Liver (tissue), 9 donors: ENCODE data around the gene ULBP1. TPM values are rescaled to one million over a fixed set of nuclear protein-coding genes. Genes with fewer than 3 reads are reported as not detected.
A peak's percentile ranks its signal among the peaks of the same experiment; 100 is the strongest.
"Not testable (repeated sequence)": the region's sequence is repeated elsewhere in the genome, so short reads cannot be mapped to it uniquely, and the experiment has no call there.

Experiments used
- DNase-seq: peaks from one replicate; pipeline ENCODE4 v3.0.0-alpha.2; 2017; ENCODE audit warnings: low spot score
- H3K27ac ChIP-seq, 2 donors: one replicate each; pipeline ENCODE4 v1.7.0; 2013; ENCODE audit warnings: inconsistent platforms in 2 of 2, low read length in 2 of 2, control low read depth in 1 of 2, low read depth in 1 of 2, mild to moderate bottlenecking in 1 of 2
- H3K27me3 ChIP-seq, 4 donors: one replicate each; pipeline versions ENCODE4 v1.6.1 to v1.7.0; 2013; ENCODE audit warnings: low read length in 3 of 4, inconsistent platforms in 1 of 4, mild to moderate bottlenecking in 1 of 4, moderate library complexity in 1 of 4; ENCODE audit not compliant: control insufficient read depth in 4 of 4, insufficient read depth in 4 of 4
- H3K36me3 ChIP-seq, 4 donors: one replicate each; pipeline versions ENCODE4 v1.6.1 to v1.7.0; 2013; ENCODE audit warnings: low read length in 3 of 4, mild to moderate bottlenecking in 3 of 4, low read depth in 1 of 4, moderate library complexity in 1 of 4; ENCODE audit not compliant: control insufficient read depth in 4 of 4, insufficient read depth in 3 of 4
- H3K4me1 ChIP-seq, 4 donors: one replicate each; pipeline versions ENCODE4 v1.6.1 to v1.7.0; 2013; ENCODE audit warnings: low read length in 3 of 4, mild to moderate bottlenecking in 3 of 4, moderate library complexity in 1 of 4; ENCODE audit not compliant: control insufficient read depth in 4 of 4, insufficient read depth in 4 of 4
- H3K4me3 ChIP-seq, 3 donors: one replicate each; pipeline versions ENCODE4 v1.6.1 to v1.7.0; 2013; ENCODE audit warnings: low read length in 3 of 3, control low read depth in 1 of 3, low read depth in 1 of 3, mild to moderate bottlenecking in 1 of 3
- H3K9ac ChIP-seq, 2 donors: one replicate each; pipeline ENCODE4 v1.7.0; 2013; ENCODE audit warnings: low read length in 2 of 2, mild to moderate bottlenecking in 2 of 2, moderate library complexity in 2 of 2, control low read depth in 1 of 2, low read depth in 1 of 2
- H3K9me3 ChIP-seq, 4 donors: one replicate each; pipeline versions ENCODE4 v1.6.1 to v1.7.0; 2013; ENCODE audit warnings: low read length in 3 of 4; ENCODE audit not compliant: control insufficient read depth in 4 of 4
- NR2F2 ChIP-seq: IDR thresholded peaks from 2 replicates; pipeline ENCODE4 v1.6.1; 2016; ENCODE audit warnings: antibody characterized with exemption
- WGBS: extraction: QIAGEN DNeasy Blood & Tissue Kit; methylation state at CpG from one replicate; pipeline ENCODE4 v1.1.7; 2013; 5-methylcytosine and 5-hydroxymethylcytosine counted together
- polyA plus RNA-seq, 2 donors: library from polyadenylated mRNA; stranded (reverse) in 1 of 2; unstranded in 1 of 2; fragments of 200-250 nt in 1 of 2; fragments of >200 nt in 1 of 2; fragmentation: Nextera tagmentation in 1 of 2; extraction: Ambion mirVana in 1 of 2; gene quantifications; one replicate each; pipeline versions ENCODE4 v1.2.1 to v1.2.3, GENCODE V29; 2013 to 2015
- total RNA-seq, 2 donors: library from RNA; depleted of rRNA; stranded (reverse); fragments of >200 nt; gene quantifications; one replicate each; pipeline ENCODE4 v1.2.3, GENCODE V29; 2014
- donor health status: healthy.
- donor health status: healthy.
- donor health status: healthy.
- donor health status: healthy.
- donor health status: healthy.

ULBP1 gene
- total and polyA plus RNA-seq, 4 donors: under 0.01 to 0.05 (median 0.03) TPM; not detected in 1

DNA sequence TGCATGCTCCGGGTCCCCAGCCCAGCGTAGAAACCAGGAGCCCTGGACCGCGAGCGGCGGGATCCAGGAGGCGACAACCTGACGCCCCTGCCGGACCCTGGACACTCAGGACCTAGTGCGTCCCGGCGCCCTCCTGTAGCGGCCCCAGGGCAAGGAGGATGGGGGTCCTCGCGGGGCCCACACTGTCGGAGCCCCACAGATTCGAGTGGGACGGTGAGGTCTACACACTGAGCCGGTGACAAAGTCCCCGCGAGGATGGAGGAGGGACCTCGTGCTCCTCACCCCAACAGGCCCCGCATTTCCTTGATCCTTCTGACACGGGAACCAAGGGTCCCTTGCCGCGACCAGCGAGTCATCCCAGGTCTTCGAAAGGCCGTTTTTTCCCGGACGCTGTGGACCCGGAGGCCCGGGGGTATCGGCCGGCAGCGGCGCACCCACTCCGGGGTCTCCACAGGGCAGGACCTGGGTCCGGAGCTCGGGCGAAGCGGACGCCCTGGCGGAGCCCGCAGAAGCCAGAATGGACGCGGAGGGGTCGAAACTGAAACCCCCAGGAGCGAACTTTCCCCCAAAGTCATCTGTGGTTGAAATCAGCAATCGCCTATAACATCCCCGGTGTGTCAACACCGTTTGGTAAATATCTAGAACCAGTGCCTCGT is 9.3 kb upstream of the ULBP1 start:
- H3K27ac ChIP-seq, H3K4me1 ChIP-seq, DNase-seq, H3K9me3 ChIP-seq, H3K9ac ChIP-seq, H3K36me3 ChIP-seq, H3K4me3 ChIP-seq: not testable (repeated sequence)
- peaks cover 0 to 25% (median 5%) of the 10 kb centered on the region in 4 donors for H3K27me3 ChIP-seq
- WGBS: 7% methylated on average over 47 of the region's 53 CpGs

DNA sequence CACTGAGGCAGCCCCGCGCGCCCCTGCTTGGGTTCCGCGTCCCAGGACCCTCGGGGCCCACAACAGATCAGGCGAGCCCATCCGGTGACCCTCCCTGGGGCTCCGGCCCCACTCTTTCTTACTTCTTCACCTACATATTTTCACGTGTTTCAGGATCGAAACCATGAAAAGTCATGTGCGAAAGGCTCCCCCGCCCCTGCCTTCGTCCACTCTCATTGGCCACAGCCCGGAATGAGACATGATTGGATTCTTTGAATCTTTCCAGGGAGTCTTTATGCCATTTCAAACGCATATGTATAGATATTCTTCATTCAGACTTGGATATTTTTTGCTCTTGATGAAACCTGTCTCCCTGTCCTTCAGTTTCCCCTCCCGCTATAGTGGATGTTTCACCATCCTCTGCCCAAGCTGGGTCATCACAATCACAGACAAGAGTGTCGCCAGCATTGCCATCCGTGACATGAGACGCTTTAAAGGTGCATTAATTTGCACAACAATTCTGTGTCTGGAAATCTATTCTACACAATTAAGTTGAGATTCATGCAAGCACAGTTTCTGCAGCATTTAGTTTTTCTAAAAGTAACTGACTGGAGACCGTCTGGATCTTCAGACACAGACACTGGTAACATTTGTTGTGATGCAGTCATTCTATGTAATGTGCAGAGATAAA is 8.6 kb upstream of the ULBP1 start:
- not testable (repeated sequence) for H3K4me3 ChIP-seq, DNase-seq, H3K9ac ChIP-seq, H3K4me1 ChIP-seq, H3K36me3 ChIP-seq, H3K9me3 ChIP-seq, H3K27ac ChIP-seq
- peaks cover 0 to 25% (median 5%) of the 10 kb centered on the region in 4 donors for H3K27me3 ChIP-seq
- 15% methylated on average over 13 of the region's 21 CpGs for WGBS

DNA sequence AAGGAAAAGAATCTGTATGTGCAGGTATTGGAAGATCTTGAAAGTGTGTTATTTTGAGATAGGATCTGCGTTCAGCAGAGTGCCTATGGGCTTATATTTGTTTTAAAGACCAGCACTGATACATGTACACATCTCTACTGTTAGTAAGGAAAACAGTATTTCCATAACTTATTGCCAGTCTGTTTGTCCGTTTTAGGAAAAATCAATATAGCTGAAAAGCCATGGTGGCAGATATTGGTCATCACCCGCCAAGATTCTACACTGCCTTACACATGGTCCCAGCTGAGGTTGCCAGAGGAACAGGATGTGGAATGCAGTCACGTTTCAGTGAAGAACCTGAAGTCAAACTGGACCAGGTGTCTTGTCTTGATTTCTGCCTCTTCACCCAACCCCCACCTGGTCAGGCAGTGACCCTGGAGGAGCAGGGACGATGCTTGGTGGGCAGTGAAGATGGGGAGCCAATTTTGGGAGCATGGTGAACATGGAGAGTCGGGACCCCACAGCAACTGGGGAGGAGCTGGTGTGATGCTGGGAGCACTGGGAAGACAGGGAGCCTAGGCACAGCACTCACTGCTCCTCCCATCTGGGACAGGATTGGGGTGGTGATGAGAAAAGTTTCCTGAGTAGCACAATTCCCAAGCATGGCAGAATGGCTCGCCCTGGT is 8.0 kb upstream of the ULBP1 start:
- not testable (repeated sequence) for H3K9ac ChIP-seq, H3K4me3 ChIP-seq, H3K36me3 ChIP-seq, H3K27ac ChIP-seq, H3K9me3 ChIP-seq, DNase-seq, H3K4me1 ChIP-seq
- WGBS: 26% methylated on average over 7 of the region's 7 CpGs
- H3K27me3 ChIP-seq: peaks cover 0 to 25% (median 5%) of the 10 kb centered on the region in 4 donors

DNA sequence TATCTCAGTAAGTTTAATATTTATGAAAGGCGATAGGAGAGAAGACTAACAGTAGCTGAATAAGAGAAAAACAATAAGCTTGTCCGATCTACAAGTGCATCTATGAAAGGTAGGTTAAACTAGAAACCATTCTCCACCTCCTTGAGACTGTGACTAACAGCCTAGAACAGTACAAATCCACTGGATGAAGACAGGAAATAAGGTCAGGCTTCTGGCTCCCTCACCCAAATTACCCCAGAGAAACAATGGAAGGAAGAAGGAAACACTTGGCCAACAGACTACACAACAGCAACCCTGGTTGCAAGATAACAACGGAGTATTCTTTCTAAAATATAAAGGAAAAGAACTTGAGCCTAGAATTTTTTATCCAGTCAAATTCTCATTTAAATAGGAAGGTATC is 5.6 kb upstream of the ULBP1 start:
- not testable (repeated sequence) for H3K4me3 ChIP-seq
- WGBS: 49% methylated on average over 3 of the region's 3 CpGs

DNA sequence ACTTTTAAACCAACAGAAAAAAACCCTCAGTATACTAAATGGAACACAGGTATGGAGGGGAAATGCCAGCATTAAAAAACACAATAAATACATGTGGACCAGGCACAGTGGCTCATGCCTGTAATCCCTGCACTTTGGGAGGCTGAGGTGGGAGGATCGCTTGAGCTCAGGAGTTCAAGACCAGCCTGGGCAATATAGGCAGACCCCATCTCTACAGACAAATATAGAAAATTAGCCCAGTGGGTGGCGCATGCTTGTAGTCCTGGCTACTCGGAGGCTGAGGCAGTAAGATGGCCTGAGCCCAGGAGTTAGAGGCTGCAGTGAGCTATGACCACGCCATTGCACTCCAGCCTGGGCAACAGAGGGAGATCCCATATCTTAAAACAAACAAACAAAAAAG is 3.9 kb upstream of the ULBP1 start:
- peaks cover 5 to 16% (median 9%) of the 10 kb centered on the region in 4 donors for H3K4me1 ChIP-seq
- not testable (repeated sequence) for DNase-seq, H3K9me3 ChIP-seq, H3K9ac ChIP-seq, H3K4me3 ChIP-seq, H3K27ac ChIP-seq, H3K36me3 ChIP-seq
- 84% methylated on average over 2 of the region's 4 CpGs for WGBS
- H3K27me3 ChIP-seq: peaks cover 0 to 19% (median 3%) of the 10 kb centered on the region in 4 donors

More for the DNA sequence above, 5.6 kb upstream of the ULBP1 start:
- not testable (repeated sequence) for H3K27ac ChIP-seq, H3K36me3 ChIP-seq, DNase-seq, H3K9me3 ChIP-seq, H3K4me1 ChIP-seq, H3K9ac ChIP-seq
- H3K27me3 ChIP-seq: peaks cover 0 to 16% (median 1%) of the 10 kb centered on the region in 4 donors
- TF ChIP-seq NR2F2: peak; percentile 45
